HEK293 (cell line): Measurements from ENCODE around the gene PEX6.
A peak's percentile ranks its signal among the peaks of the same experiment; 100 is the strongest.

ENCODE experiments used
- CTCF ChIA-PET: fragments of 350-600 bp; formaldehyde crosslinking; extraction: SDS; loops from one replicate; lab custom pipeline; 2021; ENCODE audit warnings: antibody characterized with exemption; lab: Yijun Ruan, JAX
- POLR2A ChIA-PET: fragments of 300-600 bp; formaldehyde crosslinking; extraction: SDS; loops from one replicate; lab custom pipeline; 2020; ENCODE audit warnings: antibody characterized with exemption, inconsistent platforms; lab: Yijun Ruan, JAX
- H3K27ac ChIP-seq: fragments of 200-500 bp; sonication (Bioruptor generic); 2 replicates; pipeline ENCODE4 v1.5.1; 2014; ENCODE audit warnings: low read depth, low read length, control low read depth, inconsistent platforms; ENCODE audit errors: extremely low read depth
- H3K36me3 ChIP-seq, 2 experiments: fragments of 200-500 bp in 1 of 2; sonication (Bioruptor generic) in 1 of 2; 1 replicate in 1 of 2; 2 replicates in 1 of 2; pipeline ENCODE4 v1.5.1; 2014 to 2017; ENCODE audit warnings: inconsistent platforms in 2 of 2, low read length in 2 of 2; ENCODE audit not compliant: control insufficient read depth in 2 of 2, insufficient read depth in 1 of 2
- H3K4me1 ChIP-seq: fragments of 200-500 bp; sonication (Bioruptor generic); 2 replicates; pipeline ENCODE4 v1.5.1; 2014; ENCODE audit warnings: mild to moderate bottlenecking, low read length, inconsistent platforms; ENCODE audit not compliant: control insufficient read depth, insufficient read depth
- H3K4me3 ChIP-seq: 2 replicates; pipeline ENCODE4 v1.5.1; 2011; ENCODE audit warnings: low read depth, mild to moderate bottlenecking, control low read depth, low read length, moderate library complexity
- H3K9me3 ChIP-seq: fragments of 200-500 bp; sonication (Bioruptor generic); 2 replicates; pipeline ENCODE4 v1.5.1; 2014; ENCODE audit warnings: low read depth, low read length, inconsistent platforms; ENCODE audit not compliant: control insufficient read depth, insufficient read depth
- CTCF ChIP-seq: fragments of 450-650 bp; formaldehyde crosslinking; IDR thresholded peaks from 2 replicates; pipeline ENCODE4 v1.5.1; 2016; ENCODE audit warnings: missing biosample characterization, missing genetic modification characterization
- EGR2 ChIP-seq: fragments of 450-650 bp; formaldehyde crosslinking; IDR thresholded peaks from 2 replicates; pipeline ENCODE4 v1.5.1; 2016; ENCODE audit warnings: low read depth, missing biosample characterization, missing genetic modification characterization
- HOXD13 ChIP-seq: sonication (generic); formaldehyde crosslinking; IDR thresholded peaks from 2 replicates; pipeline ENCODE4 v1.8.0; 2022; ENCODE audit warnings: missing genetic modification reagents, borderline replicate concordance
- PATZ1 ChIP-seq: fragments of 450-650 bp; formaldehyde crosslinking; IDR thresholded peaks from 2 replicates; pipeline ENCODE4 v1.5.1; 2016; ENCODE audit warnings: missing biosample characterization, missing genetic modification characterization
- SP2 ChIP-seq: fragments of 450-650 bp; formaldehyde crosslinking; IDR thresholded peaks from 2 replicates; pipeline ENCODE4 v1.5.1; 2016; ENCODE audit warnings: missing biosample characterization, missing genetic modification characterization
- TCF7L2 ChIP-seq: IDR thresholded peaks from 2 replicates; pipeline ENCODE4 v1.6.1; 2011; ENCODE audit warnings: low read depth, mild to moderate bottlenecking, inconsistent platforms, low read length, moderate library complexity, borderline replicate concordance
- ZBTB17 ChIP-seq: fragments of 450-650 bp; formaldehyde crosslinking; IDR thresholded peaks from 2 replicates; pipeline ENCODE4 v1.5.1; 2016; ENCODE audit warnings: missing biosample characterization, missing genetic modification characterization
- ZBTB44 ChIP-seq: fragments of 450-650 bp; IDR thresholded peaks from 2 replicates; pipeline ENCODE4 v1.5.1; 2018; ENCODE audit warnings: missing biosample characterization, mild to moderate bottlenecking, missing genetic modification characterization
- ZFHX2 ChIP-seq: fragments of 450-650 bp; formaldehyde crosslinking; conservative IDR thresholded peaks from 2 replicates; pipeline ENCODE4 v1.5.1; 2016; ENCODE audit warnings: missing biosample characterization, missing genetic modification characterization
- ZFP3 ChIP-seq: fragments of 450-650 bp; formaldehyde crosslinking; IDR thresholded peaks from 2 replicates; pipeline ENCODE4 v1.5.1; 2016; ENCODE audit warnings: low read depth, missing biosample characterization, missing genetic modification characterization
- ZFP69B ChIP-seq: fragments of 450-650 bp; formaldehyde crosslinking; IDR thresholded peaks from 2 replicates; pipeline ENCODE4 v1.5.1; 2016; ENCODE audit warnings: missing biosample characterization, missing genetic modification characterization
- ZIC2 ChIP-seq: fragments of 450-650 bp; formaldehyde crosslinking; IDR thresholded peaks from 2 replicates; pipeline ENCODE4 v1.5.1; 2016; ENCODE audit warnings: missing biosample characterization, missing genetic modification characterization
- ZNF112 ChIP-seq: fragments of 450-650 bp; formaldehyde crosslinking; IDR thresholded peaks from 2 replicates; pipeline ENCODE4 v1.5.0; 2017; ENCODE audit warnings: missing biosample characterization, missing genetic modification characterization
- ZNF140 ChIP-seq: fragments of 450-650 bp; formaldehyde crosslinking; IDR thresholded peaks from 2 replicates; pipeline ENCODE4 v1.5.1; 2016; ENCODE audit warnings: missing biosample characterization, missing genetic modification characterization
- ZNF169 ChIP-seq: fragments of 450-650 bp; formaldehyde crosslinking; IDR thresholded peaks from 2 replicates; pipeline ENCODE4 v1.5.1; 2016; ENCODE audit warnings: missing biosample characterization, missing genetic modification characterization
- ZNF2 ChIP-seq: fragments of 450-650 bp; formaldehyde crosslinking; IDR thresholded peaks from 2 replicates; pipeline ENCODE4 v1.5.1; 2016; ENCODE audit warnings: missing biosample characterization, missing genetic modification characterization
- ZNF239 ChIP-seq: fragments of 450-650 bp; formaldehyde crosslinking; IDR thresholded peaks from 2 replicates; pipeline ENCODE4 v1.5.1; 2016; ENCODE audit warnings: missing biosample characterization, missing genetic modification characterization
- ZNF274 ChIP-seq, 2 experiments: fragments of 200-500 bp in 1 of 2; fragments of 450-650 bp in 1 of 2; sonication (Bioruptor generic) in 1 of 2; formaldehyde crosslinking in 1 of 2; IDR thresholded peaks; 2 replicates each; pipeline versions ENCODE4 v1.5.1 to v1.6.1; 2014 to 2016; ENCODE audit warnings: borderline replicate concordance in 1 of 2, inconsistent platforms in 1 of 2, low read length in 1 of 2, missing biosample characterization in 1 of 2, missing genetic modification characterization in 1 of 2
- ZNF404 ChIP-seq: fragments of 450-650 bp; formaldehyde crosslinking; IDR thresholded peaks from 2 replicates; pipeline ENCODE4 v1.5.1; 2017; ENCODE audit warnings: missing biosample characterization, missing genetic modification characterization
- ZNF426 ChIP-seq: fragments of 450-650 bp; formaldehyde crosslinking; IDR thresholded peaks from 2 replicates; pipeline ENCODE4 v1.5.1; 2017; ENCODE audit warnings: missing biosample characterization, missing genetic modification characterization, mild to moderate bottlenecking, inconsistent platforms, moderate library complexity
- ZNF473 ChIP-seq: fragments of 450-650 bp; formaldehyde crosslinking; IDR thresholded peaks from 2 replicates; pipeline ENCODE4 v1.5.1; 2017; ENCODE audit warnings: missing biosample characterization, missing genetic modification characterization
- ZNF585B ChIP-seq: fragments of 450-650 bp; formaldehyde crosslinking; IDR thresholded peaks from 2 replicates; pipeline ENCODE4 v1.5.1; 2016; ENCODE audit warnings: missing biosample characterization, missing genetic modification characterization
- ZNF610 ChIP-seq: fragments of 450-650 bp; formaldehyde crosslinking; IDR thresholded peaks from 2 replicates; pipeline ENCODE4 v1.5.1; 2016; ENCODE audit warnings: missing biosample characterization, missing genetic modification characterization, borderline replicate concordance
- ZNF660 ChIP-seq: fragments of 450-650 bp; IDR thresholded peaks from 2 replicates; pipeline ENCODE4 v1.5.1; 2018; ENCODE audit warnings: missing biosample characterization, mild to moderate bottlenecking, missing genetic modification characterization
- ZNF701 ChIP-seq: fragments of 450-650 bp; formaldehyde crosslinking; IDR thresholded peaks from 2 replicates; pipeline ENCODE4 v1.5.1; 2016; ENCODE audit warnings: missing biosample characterization, missing genetic modification characterization
- ZNF704 ChIP-seq: fragments of 450-650 bp; formaldehyde crosslinking; IDR thresholded peaks from 2 replicates; pipeline ENCODE4 v1.5.1; 2016; ENCODE audit warnings: missing biosample characterization, missing genetic modification characterization
- ZXDB ChIP-seq: fragments of 450-650 bp; formaldehyde crosslinking; IDR thresholded peaks from 2 replicates; pipeline ENCODE4 v1.5.1; 2016; ENCODE audit warnings: missing biosample characterization, missing genetic modification characterization

PEX6 gene

GRCh38 chr6:43013843-43014433, 35.0 kb upstream of the PEX6 start, which contains the start of the genes KLHDC3 and MEA1 (continued):
- no peak; the same call in 1 of the 2 replicates for TF ChIP-seq ZNF2 (tag by site-specific recombination)
- TF ChIP-seq ZNF701 (tag by site-specific recombination) = no peak
- TF ChIP-seq PATZ1 (tag by site-specific recombination) = peak; percentile 3
- TF ChIP-seq ZNF169 = no peak
- TF ChIP-seq HOXD13 (CRISPR knock-in tag) = no peak
- no peak for TF ChIP-seq ZFP3 (tag by site-specific recombination)

GRCh38 chr6:43013097-43013842, 34.3 kb upstream of the PEX6 start:
- Histone ChIP-seq H3K9me3 (no peaks in the 10 kb centered on the region), H3K4me3 (peak overlapping the region; percentile 70), H3K27ac (peak overlapping the region; percentile 76), H3K4me1 (peaks cover 12% of the 10 kb centered on the region), H3K36me3 (peaks cover 25 to 71% of the 10 kb centered on the region in 2 experiments)
- CTCF ChIA-PET = interaction anchor here (0.6 to 2.6 kb wide), 5 partner anchors 8 to 351 kb away, joined by 3 to 14 read pairs (median 4); no protein-coding TSS in a partner anchor
- POLR2A ChIA-PET = interaction anchor here (0.6 to 4.6 kb wide), 28 partner anchors 10 to 1180 kb away, joined by 3 to 66 read pairs (median 6); partner anchors contain the start of genes CNPY3, CUL7, CUL9 and KLC4
- no peak for TF ChIP-seq ZNF140 (tag by site-specific recombination)
- 0 out of 2 replicates have a peak, but pooled peaks have one; percentile 45 for TF ChIP-seq ZNF660 (tag by site-specific recombination)
- TF ChIP-seq ZIC2 = no peak
- no peak for TF ChIP-seq CTCF
- no peak for TF ChIP-seq ZFHX2 (tag by site-specific recombination)
- no peak for TF ChIP-seq ZNF585B (tag by site-specific recombination)
- TF ChIP-seq ZNF426 = no peak
- TF ChIP-seq TCF7L2 = no peak
- TF ChIP-seq ZBTB44 (tag by site-specific recombination) = no peak
- TF ChIP-seq ZNF610 (tag by site-specific recombination) = no peak
- TF ChIP-seq ZBTB17 (tag by site-specific recombination) = peak; percentile 22; the same call in 1 of the 2 replicates
- TF ChIP-seq EGR2 = peak; percentile 12; the same call in 1 of the 2 replicates
- 0 out of 2 replicates have a peak, but pooled peaks have one; percentile 45 for TF ChIP-seq SP2 (tag by site-specific recombination)
- no peak for TF ChIP-seq ZNF473 (tag by site-specific recombination)
- no peak for TF ChIP-seq ZNF169
- TF ChIP-seq ZNF112 = no peak
- no peak for TF ChIP-seq ZFP69B (tag by site-specific recombination)
- TF ChIP-seq ZXDB (tag by site-specific recombination) = no peak
- no peak for TF ChIP-seq ZNF404
- no peak for TF ChIP-seq ZNF239 (tag by site-specific recombination)
- no peak for TF ChIP-seq ZNF701 (tag by site-specific recombination)
- no peak for TF ChIP-seq ZNF274 (IDR thresholded peaks at IDR 0.05; ENCODE audit: low read length)
- TF ChIP-seq ZNF274 (tag by site-specific recombination; IDR thresholded peaks at IDR 0.05; ENCODE audit: borderline replicate concordance) = no peak
- TF ChIP-seq ZNF704 = no peak
